SK-N-MC (cell line): ENCODE measurements around the gene TIPARP.
"Not testable (repeated sequence)": the region's sequence is repeated elsewhere in the genome, so short reads cannot be mapped to it uniquely, and the experiment has no call there.

Source experiments
- EZH2 ChIP-seq: fragments of 200-600 bp; sonication (generic); IDR thresholded peaks from one replicate; pipeline ENCODE4 v1.6.1; 2017; ENCODE audit warnings: antibody characterized with exemption
- FOXP2 ChIP-seq: optimal IDR thresholded peaks from 2 replicates; pipeline ENCODE3; 2011; ENCODE audit warnings: mild to moderate bottlenecking, moderate library complexity; ENCODE audit not compliant: insufficient read depth; ENCODE audit errors: extremely low read length, control extremely low read depth
- POLR2AphosphoS5 ChIP-seq: IDR thresholded peaks from 2 replicates; pipeline ENCODE4 v1.6.1; 2012; ENCODE audit warnings: mild to moderate bottlenecking, low read depth, low read length, borderline replicate concordance

GRCh38 chr3:156734661-156735060 is 60.3 kb downstream of the TIPARP start:
- TF ChIP-seq EZH2, POLR2AphosphoS5, FOXP2: not testable (repeated sequence)
